GM19467 (cell line): ENCODE data around the gene GYS2.
"Not testable (repeated sequence)": the region's sequence is repeated elsewhere in the genome, so short reads cannot be mapped to it uniquely, and the experiment has no call there.

Source experiments
- ATAC-seq: cut with Tn5 transposase; IDR thresholded peaks from one replicate; pipeline ENCODE4 v1.9.1; 2021; ENCODE audit warnings: mild to moderate bottlenecking, moderate library complexity; ENCODE audit not compliant: unreplicated experiment

The GYS2 gene

GRCh38 chr12:21602774-21603173 lies 1.9 kb downstream of the GYS2 start:
- no peak for ATAC-seq

- ATAC-seq = no peak
Measured at GRCh38 chr12:21600196-21600595, 4.5 kb downstream of the GYS2 start.

- no peak for ATAC-seq
Measured at GRCh38 chr12:21599143-21599999, 5.3 kb downstream of the GYS2 start.

GRCh38 chr12:21598651-21599050 lies 6.0 kb downstream of the GYS2 start:
- ATAC-seq = no peak

- not testable (repeated sequence) for ATAC-seq
Measured at GRCh38 chr12:21595356-21595755, 9.3 kb downstream of the GYS2 start.

- ATAC-seq = no peak
Measured at GRCh38 chr12:21585485-21585884, 19.2 kb downstream of the GYS2 start.

GRCh38 chr12:21584403-21585182 lies 20.1 kb downstream of the GYS2 start:
- ATAC-seq = not testable (repeated sequence)

- ATAC-seq = no peak
Measured at GRCh38 chr12:21583587-21583986, 21.1 kb downstream of the GYS2 start.

- peak; percentile 56 for ATAC-seq
Measured at GRCh38 chr12:21580748-21581516, 23.7 kb downstream of the GYS2 start.

GRCh38 chr12:21577516-21577915 lies 27.1 kb downstream of the GYS2 start:
- no peak for ATAC-seq

- ATAC-seq = no peak
Measured at GRCh38 chr12:21576431-21576830, 28.2 kb downstream of the GYS2 start.

GRCh38 chr12:21573733-21574358 lies 30.8 kb downstream of the GYS2 start:
- ATAC-seq = no peak

GRCh38 chr12:21571046-21571445 lies 33.6 kb downstream of the GYS2 start:
- ATAC-seq = no peak

GRCh38 chr12:21568115-21568514 lies 36.5 kb downstream of the GYS2 start:
- no peak for ATAC-seq

- ATAC-seq = no peak
Measured at GRCh38 chr12:21566907-21567394, 37.7 kb downstream of the GYS2 start.

GRCh38 chr12:21566223-21566906 lies 38.3 kb downstream of the GYS2 start:
- no peak for ATAC-seq

GRCh38 chr12:21562859-21563258 lies 41.8 kb downstream of the GYS2 start:
- no peak for ATAC-seq

GRCh38 chr12:21561158-21561557 lies 43.5 kb downstream of the GYS2 start:
- no peak for ATAC-seq

GRCh38 chr12:21559855-21560569 lies 44.6 kb downstream of the GYS2 start:
- ATAC-seq = no peak
